Measurements from ENCODE around the gene ZBTB40. TPM values are rescaled to one million over a fixed set of nuclear protein-coding genes. Genes with fewer than 3 reads are reported as not detected.

ZBTB40 gene
- total and polyA plus RNA-seq, 2 of the 13 experiments (the other 11 are each of a cell fraction or from before 2014, with no cell fraction given): 8.8 to 16.5 TPM

DNA sequence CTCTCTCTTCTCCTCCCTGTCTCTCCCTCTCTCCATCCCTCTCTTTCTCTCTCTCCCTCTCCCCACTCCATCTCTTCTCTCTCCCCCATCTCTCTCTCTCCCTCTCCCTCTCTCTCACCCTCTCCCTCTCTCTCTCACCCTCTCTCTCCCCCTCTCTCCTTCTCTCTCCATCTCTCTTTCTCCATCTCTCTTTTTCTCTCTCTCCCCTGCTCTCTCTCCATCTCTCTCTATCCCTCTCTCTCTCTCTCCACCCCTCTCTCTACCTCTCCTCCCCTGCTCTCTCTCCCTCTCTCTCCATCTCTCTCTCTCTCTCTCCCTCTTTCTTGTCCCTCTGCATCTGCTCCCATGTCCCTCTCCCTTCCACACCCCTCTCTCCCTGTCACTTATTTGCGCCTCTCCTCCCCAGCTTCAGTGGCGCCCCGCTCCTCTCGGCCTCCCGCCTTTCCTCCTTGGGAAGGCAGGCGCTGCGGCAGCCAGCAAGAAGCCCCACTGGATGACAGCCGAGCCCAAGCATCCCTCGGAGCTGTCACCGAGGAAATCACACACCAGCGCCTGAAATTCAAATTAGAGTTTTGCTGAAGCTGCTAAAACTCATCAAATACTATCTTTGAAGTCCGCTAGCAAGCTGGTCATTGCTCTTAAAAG is 96.3 kb downstream of the ZBTB40 start (continued):
- TF ChIP-seq, protein P1, sequence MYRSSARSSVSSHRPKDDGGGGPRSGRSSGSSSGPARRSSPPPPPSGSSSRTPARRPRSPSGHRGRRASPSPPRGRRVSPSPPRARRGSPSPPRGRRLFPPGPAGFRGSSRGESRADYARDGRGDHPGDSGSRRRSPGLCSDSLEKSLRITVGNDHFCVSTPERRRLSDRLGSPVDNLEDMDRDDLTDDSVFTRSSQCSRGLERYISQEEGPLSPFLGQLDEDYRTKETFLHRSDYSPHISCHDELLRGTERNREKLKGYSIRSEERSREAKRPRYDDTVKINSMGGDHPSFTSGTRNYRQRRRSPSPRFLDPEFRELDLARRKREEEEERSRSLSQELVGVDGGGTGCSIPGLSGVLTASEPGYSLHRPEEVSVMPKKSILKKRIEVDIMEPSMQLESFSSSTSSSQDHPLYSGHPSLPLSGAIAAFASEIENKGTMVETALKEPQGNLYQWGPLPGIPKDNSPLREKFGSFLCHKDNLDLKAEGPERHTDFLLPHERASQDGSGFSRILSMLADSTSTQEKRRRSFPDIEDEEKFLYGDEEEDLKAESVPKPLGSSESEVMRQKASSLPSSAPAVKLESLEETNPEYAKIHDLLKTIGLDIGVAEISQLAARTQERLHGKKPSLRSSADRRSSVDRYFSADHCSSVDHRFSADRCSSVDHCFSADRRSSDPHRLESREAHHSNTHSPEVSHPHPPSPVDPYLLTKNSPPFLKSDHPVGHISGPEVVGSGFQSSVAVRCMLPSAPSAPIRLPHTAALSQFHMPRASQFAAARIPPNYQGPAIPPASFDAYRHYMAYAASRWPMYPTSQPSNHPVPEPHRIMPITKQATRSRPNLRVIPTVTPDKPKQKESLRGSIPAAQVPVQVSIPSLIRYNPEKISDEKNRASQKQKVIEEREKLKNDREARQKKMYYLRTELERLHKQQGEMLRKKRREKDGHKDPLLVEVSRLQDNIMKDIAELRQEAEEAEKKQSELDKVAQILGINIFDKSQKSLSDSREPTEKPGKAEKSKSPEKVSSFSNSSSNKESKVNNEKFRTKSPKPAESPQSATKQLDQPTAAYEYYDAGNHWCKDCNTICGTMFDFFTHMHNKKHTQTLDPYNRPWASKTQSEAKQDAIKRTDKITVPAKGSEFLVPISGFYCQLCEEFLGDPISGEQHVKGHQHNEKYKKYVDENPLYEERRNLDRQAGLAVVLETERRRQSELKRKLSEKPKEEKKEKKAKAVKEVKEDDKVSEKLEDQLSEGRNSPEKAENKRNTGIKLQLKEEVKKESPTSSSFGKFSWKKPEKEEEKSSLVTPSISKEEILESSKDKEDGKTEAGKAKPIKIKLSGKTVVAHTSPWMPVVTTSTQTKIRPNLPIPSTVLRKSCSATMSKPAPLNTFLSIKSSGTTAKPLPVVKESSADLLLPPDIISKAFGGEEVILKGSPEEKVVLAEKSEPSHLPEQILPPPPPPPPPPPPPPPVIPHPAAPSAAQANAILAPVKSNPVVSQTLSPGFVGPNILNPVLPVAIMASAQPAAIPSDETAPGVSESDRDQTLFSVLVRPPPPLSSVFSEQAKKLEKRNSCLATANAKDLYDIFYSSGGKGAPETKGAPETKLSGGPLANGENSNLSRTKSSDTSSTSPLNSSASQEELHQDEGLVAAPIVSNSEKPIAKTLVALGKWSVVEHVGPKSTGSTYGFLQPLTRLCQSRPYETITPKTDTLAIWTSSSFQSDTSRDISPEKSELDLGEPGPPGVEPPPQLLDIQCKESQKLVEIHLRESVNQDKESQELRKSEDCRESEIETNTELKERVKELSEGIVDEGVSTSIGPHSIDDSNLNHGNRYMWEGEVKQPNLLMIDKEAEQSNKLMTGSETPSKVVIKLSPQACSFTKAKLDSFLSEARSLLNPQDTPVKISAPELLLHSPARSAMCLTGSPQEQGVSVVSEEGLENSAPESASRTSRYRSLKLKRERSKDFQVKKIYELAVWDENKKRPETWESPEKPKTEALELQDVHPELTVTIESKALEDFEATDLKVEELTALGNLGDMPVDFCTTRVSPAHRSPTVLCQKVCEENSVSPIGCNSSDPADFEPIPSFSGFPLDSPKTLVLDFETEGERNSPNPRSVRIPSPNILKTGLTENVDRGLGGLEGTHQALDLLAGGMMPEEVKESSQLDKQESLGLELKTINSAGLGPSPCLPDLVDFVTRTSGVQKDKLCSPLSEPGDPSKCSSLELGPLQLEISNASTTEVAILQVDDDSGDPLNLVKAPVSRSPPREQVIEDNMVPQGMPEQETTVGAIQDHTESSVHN (CRISPR knock-in tag; IDR thresholded peaks at IDR 0.05): no peak
- TF ChIP-seq ZNF33B (CRISPR knock-in tag; IDR thresholded peaks at IDR 0.05) (no peak), GATAD1 (CRISPR knock-in tag; IDR thresholded peaks at IDR 0.05) (no peak), STAG1 (CRISPR knock-in tag; IDR thresholded peaks at IDR 0.05) (no peak), ZNF792 (CRISPR knock-in tag; IDR thresholded peaks at IDR 0.05) (no peak), GFI1 (CRISPR knock-in tag; IDR thresholded peaks at IDR 0.05; ENCODE audit: borderline replicate concordance) (no peak), ZMYM3 (CRISPR knock-in tag; IDR thresholded peaks at IDR 0.05) (no peak)
- TF ChIP-seq, protein P2, sequence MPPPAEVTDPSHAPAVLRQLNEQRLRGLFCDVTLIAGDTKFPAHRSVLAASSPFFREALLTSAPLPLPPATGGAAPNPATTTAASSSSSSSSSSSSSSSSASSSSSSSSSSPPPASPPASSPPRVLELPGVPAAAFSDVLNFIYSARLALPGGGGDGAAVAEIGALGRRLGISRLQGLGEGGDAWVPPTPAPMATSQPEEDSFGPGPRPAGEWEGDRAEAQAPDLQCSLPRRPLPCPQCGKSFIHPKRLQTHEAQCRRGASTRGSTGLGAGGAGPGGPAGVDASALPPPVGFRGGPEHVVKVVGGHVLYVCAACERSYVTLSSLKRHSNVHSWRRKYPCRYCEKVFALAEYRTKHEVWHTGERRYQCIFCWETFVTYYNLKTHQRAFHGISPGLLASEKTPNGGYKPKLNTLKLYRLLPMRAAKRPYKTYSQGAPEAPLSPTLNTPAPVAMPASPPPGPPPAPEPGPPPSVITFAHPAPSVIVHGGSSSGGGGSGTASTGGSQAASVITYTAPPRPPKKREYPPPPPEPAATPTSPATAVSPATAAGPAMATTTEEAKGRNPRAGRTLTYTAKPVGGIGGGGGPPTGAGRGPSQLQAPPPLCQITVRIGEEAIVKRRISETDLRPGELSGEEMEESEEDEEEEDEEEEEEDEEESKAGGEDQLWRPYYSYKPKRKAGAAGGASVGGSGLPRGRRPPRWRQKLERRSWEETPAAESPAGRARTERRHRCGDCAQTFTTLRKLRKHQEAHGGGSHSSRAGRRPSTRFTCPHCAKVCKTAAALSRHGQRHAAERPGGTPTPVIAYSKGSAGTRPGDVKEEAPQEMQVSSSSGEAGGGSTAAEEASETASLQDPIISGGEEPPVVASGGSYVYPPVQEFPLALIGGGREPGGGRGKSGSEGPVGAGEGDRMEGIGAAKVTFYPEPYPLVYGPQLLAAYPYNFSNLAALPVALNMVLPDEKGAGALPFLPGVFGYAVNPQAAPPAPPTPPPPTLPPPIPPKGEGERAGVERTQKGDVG (CRISPR knock-in tag; IDR thresholded peaks at IDR 0.05; ENCODE audit: borderline replicate concordance): no peak
- TF ChIP-seq, protein P3, sequence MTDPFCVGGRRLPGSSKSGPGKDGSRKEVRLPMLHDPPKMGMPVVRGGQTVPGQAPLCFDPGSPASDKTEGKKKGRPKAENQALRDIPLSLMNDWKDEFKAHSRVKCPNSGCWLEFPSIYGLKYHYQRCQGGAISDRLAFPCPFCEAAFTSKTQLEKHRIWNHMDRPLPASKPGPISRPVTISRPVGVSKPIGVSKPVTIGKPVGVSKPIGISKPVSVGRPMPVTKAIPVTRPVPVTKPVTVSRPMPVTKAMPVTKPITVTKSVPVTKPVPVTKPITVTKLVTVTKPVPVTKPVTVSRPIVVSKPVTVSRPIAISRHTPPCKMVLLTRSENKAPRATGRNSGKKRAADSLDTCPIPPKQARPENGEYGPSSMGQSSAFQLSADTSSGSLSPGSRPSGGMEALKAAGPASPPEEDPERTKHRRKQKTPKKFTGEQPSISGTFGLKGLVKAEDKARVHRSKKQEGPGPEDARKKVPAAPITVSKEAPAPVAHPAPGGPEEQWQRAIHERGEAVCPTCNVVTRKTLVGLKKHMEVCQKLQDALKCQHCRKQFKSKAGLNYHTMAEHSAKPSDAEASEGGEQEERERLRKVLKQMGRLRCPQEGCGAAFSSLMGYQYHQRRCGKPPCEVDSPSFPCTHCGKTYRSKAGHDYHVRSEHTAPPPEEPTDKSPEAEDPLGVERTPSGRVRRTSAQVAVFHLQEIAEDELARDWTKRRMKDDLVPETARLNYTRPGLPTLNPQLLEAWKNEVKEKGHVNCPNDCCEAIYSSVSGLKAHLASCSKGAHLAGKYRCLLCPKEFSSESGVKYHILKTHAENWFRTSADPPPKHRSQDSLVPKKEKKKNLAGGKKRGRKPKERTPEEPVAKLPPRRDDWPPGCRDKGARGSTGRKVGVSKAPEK (CRISPR knock-in tag; IDR thresholded peaks at IDR 0.05; ENCODE audit: borderline replicate concordance): no peak
- TF ChIP-seq, protein P4, sequence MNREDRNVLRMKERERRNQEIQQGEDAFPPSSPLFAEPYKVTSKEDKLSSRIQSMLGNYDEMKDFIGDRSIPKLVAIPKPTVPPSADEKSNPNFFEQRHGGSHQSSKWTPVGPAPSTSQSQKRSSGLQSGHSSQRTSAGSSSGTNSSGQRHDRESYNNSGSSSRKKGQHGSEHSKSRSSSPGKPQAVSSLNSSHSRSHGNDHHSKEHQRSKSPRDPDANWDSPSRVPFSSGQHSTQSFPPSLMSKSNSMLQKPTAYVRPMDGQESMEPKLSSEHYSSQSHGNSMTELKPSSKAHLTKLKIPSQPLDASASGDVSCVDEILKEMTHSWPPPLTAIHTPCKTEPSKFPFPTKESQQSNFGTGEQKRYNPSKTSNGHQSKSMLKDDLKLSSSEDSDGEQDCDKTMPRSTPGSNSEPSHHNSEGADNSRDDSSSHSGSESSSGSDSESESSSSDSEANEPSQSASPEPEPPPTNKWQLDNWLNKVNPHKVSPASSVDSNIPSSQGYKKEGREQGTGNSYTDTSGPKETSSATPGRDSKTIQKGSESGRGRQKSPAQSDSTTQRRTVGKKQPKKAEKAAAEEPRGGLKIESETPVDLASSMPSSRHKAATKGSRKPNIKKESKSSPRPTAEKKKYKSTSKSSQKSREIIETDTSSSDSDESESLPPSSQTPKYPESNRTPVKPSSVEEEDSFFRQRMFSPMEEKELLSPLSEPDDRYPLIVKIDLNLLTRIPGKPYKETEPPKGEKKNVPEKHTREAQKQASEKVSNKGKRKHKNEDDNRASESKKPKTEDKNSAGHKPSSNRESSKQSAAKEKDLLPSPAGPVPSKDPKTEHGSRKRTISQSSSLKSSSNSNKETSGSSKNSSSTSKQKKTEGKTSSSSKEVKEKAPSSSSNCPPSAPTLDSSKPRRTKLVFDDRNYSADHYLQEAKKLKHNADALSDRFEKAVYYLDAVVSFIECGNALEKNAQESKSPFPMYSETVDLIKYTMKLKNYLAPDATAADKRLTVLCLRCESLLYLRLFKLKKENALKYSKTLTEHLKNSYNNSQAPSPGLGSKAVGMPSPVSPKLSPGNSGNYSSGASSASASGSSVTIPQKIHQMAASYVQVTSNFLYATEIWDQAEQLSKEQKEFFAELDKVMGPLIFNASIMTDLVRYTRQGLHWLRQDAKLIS (CRISPR knock-in tag; IDR thresholded peaks at IDR 0.05): no peak

All from HepG2 (cell line).